AG04450 (cell line): ENCODE measurements around the gene EXOC3L4. TPM values are rescaled to one million over a fixed set of nuclear protein-coding genes. Genes with fewer than 3 reads are reported as not detected.

Experiments
- CTCF ChIA-PET: fragments of 300-600, 350-600 bp; formaldehyde crosslinking; extraction: SDS; loops from one replicate; lab custom pipeline; 2022; ENCODE audit warnings: antibody characterized with exemption, inconsistent platforms; lab: Charles Lee
- POLR2A ChIA-PET: fragments of 350-600 bp; formaldehyde crosslinking; extraction: SDS; loops from one replicate; lab custom pipeline; 2021; ENCODE audit warnings: antibody characterized with exemption, inconsistent platforms; lab: Yijun Ruan, JAX
- DNase-seq: peaks from one replicate; pipeline ENCODE4 v3.0.0-alpha.2; 2011; ENCODE audit warnings: low read depth, low spot score
- H3K27ac ChIP-seq: one replicate; pipeline ENCODE4 v1.5.1; 2012; ENCODE audit warnings: low read depth, low read length, control low read depth
- H3K27me3 ChIP-seq: one replicate; pipeline ENCODE4 v1.6.0; 2012; ENCODE audit warnings: low read length; ENCODE audit not compliant: control insufficient read depth, insufficient read depth
- H3K4me3 ChIP-seq: 2 replicates; pipeline ENCODE4 v1.5.1; 2011; ENCODE audit warnings: mild to moderate bottlenecking, low read depth, low read length, control low read depth
- H3K9me3 ChIP-seq: 2 replicates; pipeline ENCODE4 v1.5.1; 2012; ENCODE audit warnings: low read length; ENCODE audit not compliant: control insufficient read depth, insufficient read depth
- polyA plus RNA-seq: library from polyadenylated mRNA; depleted of rRNA; stranded (reverse); fragments of >200 nt; gene quantifications from 2 replicates; pipeline ENCODE4 v1.2.3, GENCODE V29; 2011
- TF ChIP-seq, protein P1 (sequence below): IDR thresholded peaks from 2 replicates; pipeline ENCODE4 v1.5.1; 2011; ENCODE audit warnings: low read depth, low read length, control low read depth, inconsistent platforms

The EXOC3L4 gene
- polyA plus RNA-seq, 1 experiment, result not detected

DNA sequence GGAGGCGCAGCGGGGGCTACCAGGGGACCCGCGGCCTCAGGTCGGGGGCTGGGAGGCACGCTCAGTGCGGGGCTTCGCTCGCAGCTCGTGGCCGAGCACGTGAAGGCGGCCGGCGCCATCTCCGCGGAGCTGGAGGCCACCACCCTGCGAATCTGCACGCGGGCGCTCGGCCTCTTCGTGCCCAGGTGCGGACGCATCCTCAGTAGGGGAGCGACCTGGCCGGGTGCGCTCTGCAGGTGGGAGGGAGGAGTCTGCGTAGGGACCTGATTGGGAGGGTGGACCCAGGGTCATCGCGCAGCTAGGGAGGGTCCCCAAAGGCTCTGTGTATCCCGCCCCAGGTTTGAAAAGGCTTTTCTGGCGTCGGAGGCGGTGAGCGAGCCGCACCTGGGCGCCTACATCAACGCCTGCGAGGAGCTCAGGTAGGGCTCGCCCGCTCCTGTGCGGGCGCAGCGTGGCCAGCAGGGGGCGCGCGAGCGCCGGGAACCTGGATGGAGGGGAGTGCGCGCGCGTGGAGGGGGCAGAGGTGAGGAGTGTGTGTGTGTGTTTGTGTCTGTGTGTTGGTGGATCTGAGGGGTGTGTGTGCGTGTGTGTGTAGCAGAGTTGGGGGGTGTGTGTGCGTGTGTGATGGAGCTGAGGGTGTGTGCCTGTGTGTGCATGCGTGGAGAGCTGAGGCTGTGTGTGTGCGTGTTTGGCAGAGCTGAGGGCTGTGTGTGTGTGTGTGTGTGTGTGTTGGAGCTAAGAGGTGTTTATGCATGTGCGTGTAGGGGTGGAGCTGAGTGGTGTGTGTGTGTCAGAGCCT lies 10.3 kb downstream of the EXOC3L4 start:
- ChIA-PET POLR2A (interaction anchor here (0.6 to 1.0 kb wide), 3 partner anchors 39 to 230 kb away, joined by 3 to 5 read pairs (median 5); partner anchors contain the start of gene EIF5), CTCF (interaction anchor here (0.6 to 5.0 kb wide), 37 partner anchors 10 to 496 kb away, joined by 3 to 68 read pairs (median 6); partner anchors contain the start of genes EXOC3L4, LBHD2 and TNFAIP2)
- no peak for DNase-seq
- Histone ChIP-seq H3K27ac (no peak overlapping the region), H3K4me3 (no peak overlapping the region), H3K27me3 (peaks cover 32% of the 10 kb centered on the region), H3K9me3 (no peaks in the 10 kb centered on the region; the same call in 1 of the 2 replicates)
- TF ChIP-seq, protein P1, sequence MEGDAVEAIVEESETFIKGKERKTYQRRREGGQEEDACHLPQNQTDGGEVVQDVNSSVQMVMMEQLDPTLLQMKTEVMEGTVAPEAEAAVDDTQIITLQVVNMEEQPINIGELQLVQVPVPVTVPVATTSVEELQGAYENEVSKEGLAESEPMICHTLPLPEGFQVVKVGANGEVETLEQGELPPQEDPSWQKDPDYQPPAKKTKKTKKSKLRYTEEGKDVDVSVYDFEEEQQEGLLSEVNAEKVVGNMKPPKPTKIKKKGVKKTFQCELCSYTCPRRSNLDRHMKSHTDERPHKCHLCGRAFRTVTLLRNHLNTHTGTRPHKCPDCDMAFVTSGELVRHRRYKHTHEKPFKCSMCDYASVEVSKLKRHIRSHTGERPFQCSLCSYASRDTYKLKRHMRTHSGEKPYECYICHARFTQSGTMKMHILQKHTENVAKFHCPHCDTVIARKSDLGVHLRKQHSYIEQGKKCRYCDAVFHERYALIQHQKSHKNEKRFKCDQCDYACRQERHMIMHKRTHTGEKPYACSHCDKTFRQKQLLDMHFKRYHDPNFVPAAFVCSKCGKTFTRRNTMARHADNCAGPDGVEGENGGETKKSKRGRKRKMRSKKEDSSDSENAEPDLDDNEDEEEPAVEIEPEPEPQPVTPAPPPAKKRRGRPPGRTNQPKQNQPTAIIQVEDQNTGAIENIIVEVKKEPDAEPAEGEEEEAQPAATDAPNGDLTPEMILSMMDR, result peak; percentile 94

DNA sequence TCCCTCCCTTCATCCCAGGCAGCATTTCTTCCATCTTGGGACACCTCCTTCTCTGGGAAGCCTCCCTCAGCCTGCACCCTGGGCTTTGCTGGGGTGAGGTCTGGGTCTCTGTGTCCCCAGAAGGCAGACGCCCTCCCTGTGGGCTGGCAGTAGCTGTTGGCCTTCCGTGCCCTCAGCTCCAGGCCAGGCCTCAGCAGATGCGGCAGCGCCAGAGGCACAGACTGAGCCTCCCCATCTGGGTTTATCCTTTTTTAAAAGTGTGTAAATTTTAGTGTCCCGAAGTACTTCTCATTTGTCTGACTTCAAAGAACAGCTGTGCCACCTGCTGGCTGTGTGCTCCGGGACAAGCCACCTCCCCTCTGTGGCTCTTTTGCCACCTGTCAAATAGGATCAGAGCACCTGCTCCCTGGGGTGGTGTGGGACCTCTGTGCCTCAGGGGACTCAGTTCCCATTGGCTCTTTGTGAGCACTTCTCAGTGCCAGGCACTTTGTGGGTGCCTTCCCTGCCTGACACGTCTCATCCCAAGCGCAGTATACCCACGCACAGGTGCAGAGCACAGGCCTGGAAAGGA lies 11.1 kb downstream of the EXOC3L4 start:
- DNase-seq, result no peak
- Histone ChIP-seq H3K27ac (no peak overlapping the region), H3K4me3 (no peak overlapping the region), H3K9me3 (no peaks in the 10 kb centered on the region; the same call in 1 of the 2 replicates), H3K27me3 (peaks cover 32% of the 10 kb centered on the region)
- POLR2A ChIA-PET, result no interaction called here
- CTCF ChIA-PET, result interaction anchor here (0.6 to 5.0 kb wide), 29 partner anchors 10 to 497 kb away, joined by 3 to 68 read pairs (median 6); partner anchors contain the start of genes EXOC3L4, LBHD2 and TNFAIP2
- TF ChIP-seq, protein P1, result no peak

DNA sequence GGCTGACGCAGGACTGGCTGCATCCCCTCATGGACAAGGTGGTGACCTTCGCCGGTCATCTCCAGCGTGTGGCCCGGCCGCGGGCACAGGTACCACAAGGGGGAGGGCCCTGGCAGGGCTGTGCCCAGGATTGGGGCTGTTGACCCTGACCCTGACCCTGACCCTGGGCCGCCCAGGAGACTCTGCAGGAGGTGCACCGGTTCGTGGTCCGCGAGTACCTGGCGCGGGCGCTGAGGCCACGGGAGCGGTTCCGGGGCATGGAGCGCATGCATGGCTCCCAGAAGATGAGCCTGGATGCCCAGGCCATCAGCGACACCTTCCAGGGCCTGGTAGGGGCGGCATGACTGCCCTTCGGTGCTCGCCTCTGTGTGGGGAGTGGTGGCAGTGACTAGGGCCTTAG lies 12.9 kb downstream of the EXOC3L4 start:
- Histone ChIP-seq H3K9me3 (no peaks in the 10 kb centered on the region; the same call in 1 of the 2 replicates), H3K27me3 (peaks cover 22% of the 10 kb centered on the region), H3K4me3 (no peak overlapping the region), H3K27ac (no peak overlapping the region)
- TF ChIP-seq, protein P1, result no peak
- ChIA-PET CTCF (interaction anchor here (5.0 kb wide), 1 partner anchor 185 kb away, joined by 68 read pairs; no protein-coding TSS in a partner anchor), POLR2A (no interaction called here)
- no peak for DNase-seq

DNA sequence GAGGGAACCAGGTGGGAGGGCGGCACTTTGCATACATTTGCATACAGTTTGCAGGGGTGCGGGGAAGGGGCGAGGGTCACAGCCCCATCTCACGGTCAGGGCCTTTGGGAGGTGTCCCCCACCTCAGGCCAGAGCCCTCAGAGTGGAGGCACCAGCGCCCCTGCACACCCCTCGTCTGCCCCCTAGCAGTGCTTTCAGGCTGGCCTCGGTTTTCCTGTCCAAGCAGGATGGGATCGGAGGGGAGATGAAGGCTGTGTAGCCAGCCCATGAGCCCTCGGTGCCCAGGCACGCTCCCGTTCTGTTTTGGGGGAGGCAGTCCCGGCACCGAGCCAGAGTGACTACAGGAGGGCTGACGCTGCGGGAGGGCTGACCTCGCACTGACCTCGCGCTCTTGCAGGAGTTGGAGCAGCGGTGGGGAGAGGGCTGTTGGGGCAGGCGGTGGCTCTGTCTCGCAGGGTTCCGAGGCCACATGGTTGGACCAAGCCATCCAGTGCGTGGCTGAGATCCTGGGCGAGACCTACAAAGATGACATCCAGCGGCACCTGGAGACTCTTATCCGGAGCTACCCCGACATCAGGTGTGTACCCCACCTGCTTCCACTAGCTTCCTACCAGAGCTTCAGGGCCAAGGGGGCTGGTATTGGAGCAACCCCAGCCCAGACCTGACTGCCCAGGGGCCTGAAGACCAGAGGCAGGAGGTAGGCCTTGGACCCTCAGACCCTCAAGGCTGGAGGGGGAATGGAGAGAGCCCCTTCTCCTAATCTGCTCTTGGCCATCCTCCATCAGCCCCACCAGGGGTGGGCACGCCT lies 13.6 kb downstream of the EXOC3L4 start:
- Histone ChIP-seq H3K9me3 (no peaks in the 10 kb centered on the region; the same call in 1 of the 2 replicates), H3K27me3 (peaks cover 16% of the 10 kb centered on the region), H3K4me3 (no peak overlapping the region), H3K27ac (peak overlapping the region; percentile 52)
- TF ChIP-seq, protein P1, result no peak
- ChIA-PET POLR2A (no interaction called here), CTCF (no interaction called here)
- DNase-seq, result no peak
